Fibroblast of lung (primary cell): ENCODE measurements around the gene RSAD1.

Experiments
- CTCF ChIP-seq, 2 donors: IDR thresholded peaks in 1 of 2; conservative IDR thresholded peaks in 1 of 2; 1 replicate in 1 of 2; 2 replicates in 1 of 2; pipeline ENCODE4 v1.5.1; 2011 to 2012; ENCODE audit warnings: low read length in 2 of 2, control low read depth in 1 of 2, inconsistent platforms in 1 of 2, low read depth in 1 of 2, mild to moderate bottlenecking in 1 of 2
- EZH2 ChIP-seq: IDR thresholded peaks from 2 replicates; pipeline ENCODE4 v1.5.1; 2012; ENCODE audit warnings: low read length, control low read depth, mild to moderate bottlenecking; ENCODE audit errors: missing control alignments

- TF ChIP-seq CTCF (conservative IDR thresholded peaks at IDR 0.05 in 1 of 2, IDR thresholded peaks at IDR 0.05 in 1 of 2; ENCODE audit: low read depth in 1 of 2, low read length in 2 of 2) (no peak), EZH2 (no peak)
Measured at GRCh38 chr17:50495217-50495823, 16.7 kb downstream of the RSAD1 start.
